Left ventricle myocardium inferior (tissue), 1 donor: ENCODE results near the gene CELF2. TPM values are rescaled to one million over a fixed set of nuclear protein-coding genes. Genes with fewer than 3 reads are reported as not detected.

Source experiments
- DNase-seq: peaks from one replicate; pipeline ENCODE4 v3.0.0-alpha.2; 2020
- H3K27ac ChIP-seq: fragments of 200-600 bp; replicated peaks from 2 replicates; pipeline ENCODE4 v1.8.0; 2021
- H3K27me3 ChIP-seq: fragments of 200-600 bp; 2 replicates; pipeline ENCODE4 v1.8.0; 2021; ENCODE audit warnings: low read depth
- H3K36me3 ChIP-seq: fragments of 200-600 bp; 2 replicates; pipeline ENCODE4 v1.8.0; 2021
- H3K4me1 ChIP-seq: fragments of 200-600 bp; 2 replicates; pipeline ENCODE4 v1.8.0; 2021
- H3K4me3 ChIP-seq: fragments of 200-600 bp; 2 replicates; pipeline ENCODE4 v1.8.0; 2021; ENCODE audit warnings: mild to moderate bottlenecking, moderate library complexity
- H3K9me3 ChIP-seq: fragments of 200-600 bp; replicated peaks from 2 replicates; pipeline ENCODE4 v1.8.0; 2021
- intact Hi-C: fragments of 100-400 bp; cut with micrococcal nuclease; formaldehyde crosslinking; loops from one replicate; pipeline ENCODE4 v1.11.0; 2022
- total RNA-seq: library from RNA; stranded (reverse); fragmentation: NEBNext Ultra II Directional; extraction: Animal tissue kit (Norgen Biotek cat#: 25700); gene quantifications from one replicate; pipeline ENCODE4 v1.2.1, GENCODE V29; 2021
- TF ChIP-seq, protein P1 (sequence below): fragments of 200-600 bp; IDR thresholded peaks from 2 replicates; pipeline ENCODE4 v1.8.0; 2021; ENCODE audit warnings: antibody characterized with exemption, mild to moderate bottlenecking, borderline replicate concordance
- donor health status: DM: no; HTN: yes; CAD: no; lungs with severe emphysema.

The CELF2 gene
- total RNA-seq, 1 donor from 2014 or later, result 74.9 TPM

DNA sequence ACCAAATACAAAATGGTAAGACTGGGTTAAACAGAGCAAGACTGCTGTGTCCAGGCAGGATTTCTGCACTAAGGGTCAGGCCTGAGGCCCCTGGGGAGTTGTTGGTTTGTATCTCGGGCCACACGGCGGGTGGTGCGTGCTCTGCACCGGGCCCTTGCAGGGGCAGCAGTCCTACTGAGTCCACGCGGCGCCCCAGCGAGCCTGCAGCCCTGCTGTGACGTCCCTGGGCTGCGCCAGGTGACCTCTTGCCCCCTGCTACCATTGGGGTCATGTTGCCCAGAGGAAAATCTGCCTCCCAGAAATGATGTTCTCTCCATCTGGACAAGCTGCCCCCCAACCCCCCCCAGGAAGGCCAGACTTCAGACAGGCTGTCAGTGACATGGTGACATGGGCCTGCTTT is 281.5 kb downstream of the CELF2 start:
- TF ChIP-seq, protein P1, sequence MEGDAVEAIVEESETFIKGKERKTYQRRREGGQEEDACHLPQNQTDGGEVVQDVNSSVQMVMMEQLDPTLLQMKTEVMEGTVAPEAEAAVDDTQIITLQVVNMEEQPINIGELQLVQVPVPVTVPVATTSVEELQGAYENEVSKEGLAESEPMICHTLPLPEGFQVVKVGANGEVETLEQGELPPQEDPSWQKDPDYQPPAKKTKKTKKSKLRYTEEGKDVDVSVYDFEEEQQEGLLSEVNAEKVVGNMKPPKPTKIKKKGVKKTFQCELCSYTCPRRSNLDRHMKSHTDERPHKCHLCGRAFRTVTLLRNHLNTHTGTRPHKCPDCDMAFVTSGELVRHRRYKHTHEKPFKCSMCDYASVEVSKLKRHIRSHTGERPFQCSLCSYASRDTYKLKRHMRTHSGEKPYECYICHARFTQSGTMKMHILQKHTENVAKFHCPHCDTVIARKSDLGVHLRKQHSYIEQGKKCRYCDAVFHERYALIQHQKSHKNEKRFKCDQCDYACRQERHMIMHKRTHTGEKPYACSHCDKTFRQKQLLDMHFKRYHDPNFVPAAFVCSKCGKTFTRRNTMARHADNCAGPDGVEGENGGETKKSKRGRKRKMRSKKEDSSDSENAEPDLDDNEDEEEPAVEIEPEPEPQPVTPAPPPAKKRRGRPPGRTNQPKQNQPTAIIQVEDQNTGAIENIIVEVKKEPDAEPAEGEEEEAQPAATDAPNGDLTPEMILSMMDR, result no peak
- Histone ChIP-seq H3K4me3 (no peak overlapping the region), H3K27me3 (no peaks in the 10 kb centered on the region), H3K27ac (no peak overlapping the region), H3K36me3 (peaks cover 61% of the 10 kb centered on the region), H3K9me3 (no peaks in the 10 kb centered on the region), H3K4me1 (no peaks in the 10 kb centered on the region)
- no peak for DNase-seq
- intact Hi-C loops, result no loop called here

DNA sequence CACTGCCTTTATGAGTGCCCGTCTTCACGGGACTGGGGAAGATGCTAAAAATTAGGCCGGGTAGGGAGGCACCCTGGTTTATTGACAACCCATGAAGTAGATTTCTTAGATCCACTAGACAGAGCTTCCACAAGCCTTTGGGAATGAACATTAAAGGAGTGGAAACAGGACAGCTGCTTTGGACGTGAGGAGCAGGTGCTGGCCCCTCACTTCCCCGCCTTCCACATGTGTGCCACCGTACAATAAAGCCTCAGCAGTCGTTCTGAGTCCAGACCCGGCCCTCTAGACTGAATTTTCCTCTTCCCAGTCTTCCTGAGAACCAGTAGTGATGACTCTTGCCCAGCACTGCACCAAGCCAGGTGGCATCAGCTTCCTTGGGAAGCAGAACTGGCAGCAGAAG is 282.4 kb downstream of the CELF2 start:
- Histone ChIP-seq H3K4me1 (no peaks in the 10 kb centered on the region), H3K9me3 (no peaks in the 10 kb centered on the region), H3K4me3 (no peak overlapping the region), H3K36me3 (peaks cover 61% of the 10 kb centered on the region), H3K27ac (no peak overlapping the region), H3K27me3 (no peaks in the 10 kb centered on the region)
- intact Hi-C loops, result no loop called here
- TF ChIP-seq, protein P1, result no peak
- DNase-seq, result no peak

DNA sequence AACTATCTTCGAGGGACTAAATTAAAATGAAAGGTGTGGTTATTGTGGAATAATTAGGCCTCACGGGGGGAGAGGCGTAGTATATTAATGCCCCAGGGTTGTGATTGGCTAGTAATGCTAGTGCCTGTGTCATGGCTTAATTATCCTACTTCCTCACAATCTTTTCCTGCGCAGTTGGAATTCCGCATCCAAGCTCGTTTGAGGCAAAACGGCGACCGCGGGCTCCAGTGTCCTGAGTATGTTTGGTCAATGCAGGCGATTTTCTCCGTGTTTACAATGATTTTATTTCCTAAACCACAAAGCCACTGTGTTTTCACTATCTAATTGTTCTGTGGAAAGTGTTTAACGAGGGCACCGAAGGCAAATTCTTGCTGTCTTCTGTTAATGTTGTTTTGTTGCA is 282.9 kb downstream of the CELF2 start:
- intact Hi-C loops, result no loop called here

DNA sequence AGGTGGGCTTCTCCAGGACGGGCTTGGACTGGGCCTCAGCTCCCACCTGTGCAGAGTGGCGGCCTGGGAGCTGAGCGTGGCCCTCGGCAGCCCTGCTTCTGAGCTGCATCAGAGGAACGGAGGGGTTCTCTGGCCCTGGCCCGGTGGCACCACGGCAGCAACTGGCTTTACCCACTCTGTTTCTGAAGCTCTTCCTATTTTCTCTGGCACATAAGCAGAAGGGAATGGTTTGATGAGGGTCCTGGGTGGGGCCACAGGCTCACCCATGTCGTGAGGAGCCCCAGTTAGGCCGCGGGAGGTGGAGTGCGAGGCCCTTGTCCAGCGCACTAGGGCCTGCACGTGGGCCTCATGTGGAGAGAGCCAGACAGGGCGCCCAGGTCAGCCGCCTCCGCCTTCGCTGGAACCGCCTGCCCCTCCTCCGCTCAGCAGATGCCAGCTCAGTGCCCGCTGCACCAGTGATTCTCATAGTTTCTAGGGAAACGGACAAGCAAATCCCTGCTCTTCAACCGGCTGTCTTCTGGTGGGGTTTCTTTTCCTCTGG is 284.0 kb downstream of the CELF2 start:
- intact Hi-C loops, result no loop called here
- H3K36me3 ChIP-seq, result peaks cover 71% of the 10 kb centered on the region
- H3K27ac ChIP-seq, result no peak overlapping the region
- no peak overlapping the region for H3K4me3 ChIP-seq
- no peaks in the 10 kb centered on the region for H3K4me1 ChIP-seq
- no peaks in the 10 kb centered on the region for H3K9me3 ChIP-seq
- H3K27me3 ChIP-seq, result no peaks in the 10 kb centered on the region
- no peak for DNase-seq
- TF ChIP-seq, protein P1, result no peak

More for the DNA sequence above, 282.9 kb downstream of the CELF2 start:
- no peaks in the 10 kb centered on the region for H3K27me3 ChIP-seq
- H3K4me1 ChIP-seq, result no peaks in the 10 kb centered on the region
- no peak overlapping the region for H3K27ac ChIP-seq
- DNase-seq, result no peak
- H3K9me3 ChIP-seq, result no peaks in the 10 kb centered on the region
- TF ChIP-seq, protein P1, result no peak
- H3K36me3 ChIP-seq, result peaks cover 61% of the 10 kb centered on the region
- no peak overlapping the region for H3K4me3 ChIP-seq

DNA sequence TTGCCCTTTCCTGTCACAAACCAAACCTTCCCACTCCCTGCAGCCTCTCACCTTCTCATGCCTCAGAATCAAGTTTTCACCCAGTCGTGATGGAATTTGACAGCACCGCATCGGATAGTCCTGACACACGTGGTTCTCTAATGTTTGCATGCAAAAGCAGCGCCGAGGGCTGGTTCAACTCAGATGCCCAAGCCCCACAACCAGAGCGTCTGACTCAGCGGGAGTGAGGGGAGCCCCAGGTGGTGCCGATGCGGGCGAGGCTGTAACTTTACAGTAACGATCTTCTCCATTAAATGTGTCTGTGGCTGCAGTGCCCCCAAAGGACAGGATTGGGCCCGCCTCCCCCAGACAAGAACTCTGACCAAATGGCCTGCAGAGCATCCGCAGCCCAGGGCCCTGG is 284.5 kb downstream of the CELF2 start:
- Histone ChIP-seq H3K9me3 (peaks cover 3% of the 10 kb centered on the region), H3K27me3 (no peaks in the 10 kb centered on the region), H3K4me3 (no peak overlapping the region), H3K27ac (no peak overlapping the region), H3K36me3 (peaks cover 76% of the 10 kb centered on the region), H3K4me1 (no peaks in the 10 kb centered on the region)
- intact Hi-C loops, result no loop called here
- TF ChIP-seq, protein P1, result no peak
- DNase-seq, result no peak
